Stimulated activated CD4-positive, alpha-beta T cell treated with anti-CD3 and anti-CD28 coated beads, Interleukin-1b, Interleukin-23, amount 100 ng/mL, for 4 hours (primary cell): Measurements from ENCODE around the gene RNF144B.

Experiments
- DNase-seq, 2 donors: peaks; one replicate each; pipeline ENCODE4 v3.0.0-alpha.2; 2020; ENCODE audit warnings: low read depth in 2 of 2

Gene RNF144B

DNA sequence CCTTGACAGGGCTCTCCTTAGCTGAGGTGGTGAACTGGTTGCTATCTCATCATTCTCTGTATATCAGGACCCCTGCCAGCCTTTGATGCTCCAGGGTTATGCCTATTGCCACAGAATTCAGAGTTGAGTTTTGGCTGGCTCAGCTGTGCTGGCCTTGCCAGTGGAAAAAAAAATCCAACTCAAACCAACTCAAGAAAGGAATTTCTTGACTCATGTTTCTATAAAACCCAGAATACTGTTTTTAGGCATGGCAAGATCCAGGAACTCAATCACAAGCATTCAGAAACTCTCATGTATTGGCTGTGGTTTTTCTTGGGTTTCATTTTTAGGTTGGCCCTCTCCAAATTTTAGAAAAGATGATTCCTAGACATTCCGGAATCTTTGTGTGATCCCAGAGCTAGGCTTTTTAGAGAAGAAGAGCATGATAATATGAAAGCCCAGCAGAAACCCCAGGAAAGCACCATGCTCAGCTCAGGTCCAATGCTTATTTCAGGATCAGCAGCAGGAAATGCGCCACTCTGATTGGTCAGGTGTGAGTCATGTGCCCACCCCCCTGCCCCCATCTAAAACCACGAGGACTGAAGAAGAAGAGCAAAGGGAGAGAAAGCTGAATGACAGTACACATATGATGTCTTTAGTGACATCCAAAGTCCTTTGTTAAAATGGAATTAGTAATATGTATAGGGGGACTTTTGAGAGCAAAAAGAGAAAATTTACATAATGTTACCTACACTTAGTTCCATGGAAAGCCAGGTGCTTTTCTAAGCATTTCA lies 122.9 kb downstream of the RNF144B start:
- no peak for DNase-seq

DNA sequence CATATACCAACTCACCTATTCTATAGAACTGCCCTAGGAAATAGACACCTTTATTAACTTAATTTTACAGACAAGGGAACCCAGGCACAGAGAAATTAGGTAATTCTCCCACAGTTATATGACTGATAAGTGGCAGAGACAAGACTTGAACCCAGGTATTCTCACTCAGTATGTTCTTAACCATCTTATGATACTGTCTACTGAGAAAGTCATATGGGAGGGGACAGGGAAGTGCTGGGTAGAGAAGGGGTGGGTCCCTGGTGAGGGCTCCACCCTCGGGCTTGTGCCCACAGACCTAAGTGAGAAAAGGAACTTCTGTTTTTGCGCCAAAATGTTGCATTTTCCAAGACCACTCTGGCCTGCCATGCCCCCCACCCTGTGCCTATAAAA lies 123.5 kb downstream of the RNF144B start:
- no peak for DNase-seq

DNA sequence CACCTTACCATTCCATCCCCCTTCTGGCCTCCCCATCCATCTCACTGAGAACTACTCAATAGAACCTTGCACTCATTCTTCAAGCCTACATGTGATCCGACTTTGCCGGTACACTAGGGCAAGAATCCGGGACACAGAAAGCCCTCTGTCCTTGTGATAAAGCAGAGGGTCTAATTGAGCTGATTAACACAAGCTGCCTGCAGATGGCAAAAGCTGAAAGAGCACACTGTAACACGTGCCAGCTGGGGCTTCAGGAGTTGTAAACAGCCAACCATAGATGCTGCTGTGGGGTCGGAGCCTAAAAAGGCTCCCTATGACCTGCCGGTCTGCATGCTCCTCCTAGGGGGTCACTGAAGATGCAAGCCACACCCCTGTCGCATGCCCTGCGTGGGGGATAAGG lies 124.1 kb downstream of the RNF144B start:
- DNase-seq: no peak

DNA sequence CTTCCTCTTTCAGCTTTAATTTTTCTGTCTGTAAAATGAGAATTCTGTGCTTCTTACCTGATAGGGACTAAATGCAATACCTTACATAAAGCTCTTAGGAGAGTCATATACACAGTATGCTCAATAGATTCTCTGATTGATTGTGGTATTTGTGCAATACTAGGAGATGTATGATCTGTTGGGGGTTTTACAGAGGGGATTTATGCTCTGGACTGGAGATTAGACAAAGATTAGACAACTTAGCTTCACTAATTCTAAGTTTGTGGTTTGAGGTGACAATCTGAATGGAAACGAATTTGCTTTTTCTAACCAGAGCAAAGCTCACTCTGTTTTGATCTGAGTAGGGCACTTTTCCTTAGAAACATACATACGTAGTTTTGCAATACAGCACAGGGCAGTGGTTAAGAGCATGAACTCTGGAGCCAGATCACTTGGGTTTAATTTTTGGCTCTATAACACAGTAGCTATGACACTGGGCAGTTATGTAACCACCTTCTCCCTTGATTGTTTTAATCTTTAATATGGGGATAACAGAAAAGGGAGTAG lies 126.2 kb downstream of the RNF144B start:
- DNase-seq: no peak

- DNase-seq: no peak
Measured at GRCh38 chr6:18514180-18514579, 127.0 kb downstream of the RNF144B start.

DNA sequence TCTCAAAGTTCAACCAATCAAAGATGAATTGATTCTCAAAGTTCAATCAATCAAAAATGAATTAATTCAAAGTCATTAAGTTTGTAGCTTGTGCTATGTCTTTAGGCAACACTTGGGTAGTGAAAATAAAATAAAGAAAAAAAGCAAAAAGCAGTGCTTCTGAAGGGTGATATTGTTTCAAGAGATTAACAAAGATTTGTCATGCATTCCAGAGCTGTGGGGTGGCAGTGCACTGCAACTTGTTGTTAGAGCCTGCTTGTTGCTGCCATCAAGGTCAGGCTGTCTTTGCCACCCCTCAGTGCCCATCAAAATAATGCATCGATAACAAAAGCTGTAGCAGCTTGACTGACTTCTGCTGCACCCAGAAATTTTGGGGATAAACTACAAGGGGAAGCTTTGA lies 128.6 kb downstream of the RNF144B start:
- no peak for DNase-seq
